Fibroblast of the aortic adventitia (primary cell): ENCODE measurements around the gene TXNL4A. TPM values are rescaled to one million over a fixed set of nuclear protein-coding genes. Genes with fewer than 3 reads are reported as not detected.

Experiments
- DNase-seq: peaks from one replicate; pipeline ENCODE4 v3.0.0-alpha.2; 2010; ENCODE audit warnings: low read depth
- H3K4me3 ChIP-seq: 2 replicates; pipeline ENCODE4 v1.5.1; 2011; ENCODE audit warnings: low read depth, mild to moderate bottlenecking, control low read depth, low read length, moderate library complexity
- total RNA-seq: library from RNA; depleted of rRNA; stranded (reverse); fragments of >200 nt; gene quantifications from 2 replicates; pipeline ENCODE4 v1.2.3, GENCODE V29; 2012; ENCODE audit warnings: low replicate concordance
- TF ChIP-seq, protein P1 (sequence below): IDR thresholded peaks from 2 replicates; pipeline ENCODE4 v1.5.1; 2011; ENCODE audit warnings: mild to moderate bottlenecking, low read length, control low read depth, inconsistent platforms; ENCODE audit not compliant: insufficient read depth

TXNL4A gene
- total RNA-seq, 1 donor = 54.6 TPM

DNA sequence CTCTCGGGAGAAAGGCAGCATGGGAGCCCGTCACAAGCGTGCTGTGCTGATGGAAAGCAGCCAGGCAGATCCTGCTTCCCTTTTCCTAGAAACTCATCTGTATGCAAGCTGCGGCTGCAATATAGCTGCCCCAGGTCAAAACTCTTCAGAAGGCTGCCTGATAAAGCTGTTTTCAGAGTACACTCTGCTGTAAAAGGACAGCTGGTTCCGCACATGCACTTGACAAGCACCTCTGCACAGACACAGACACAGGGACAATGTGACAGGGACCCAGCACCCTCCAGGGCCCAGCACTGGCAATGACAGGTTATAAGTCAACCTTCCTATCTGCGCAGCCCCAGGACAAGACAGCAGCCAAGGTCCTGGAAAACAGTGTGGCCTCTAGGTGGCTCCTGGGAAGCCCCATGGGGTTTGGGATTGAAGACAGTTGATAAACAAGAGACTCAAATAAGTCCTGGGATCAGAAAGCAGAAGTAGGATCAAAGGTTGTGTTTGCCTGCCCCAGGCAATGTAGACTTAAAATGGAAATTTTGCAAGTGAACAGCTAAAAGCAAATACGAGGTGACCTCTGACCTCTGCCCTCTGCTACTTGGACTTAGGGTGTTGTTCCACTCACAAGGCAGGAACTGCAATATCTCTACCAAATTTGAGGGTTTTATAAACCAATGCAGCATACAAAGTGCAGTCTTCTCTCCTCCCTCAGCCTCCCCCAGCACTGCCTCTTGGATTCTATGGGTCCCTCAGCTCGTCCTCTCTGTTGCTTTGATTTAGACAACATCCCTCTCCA lies 53.9 kb downstream of the TXNL4A start:
- DNase-seq = no peak
- TF ChIP-seq, protein P1, sequence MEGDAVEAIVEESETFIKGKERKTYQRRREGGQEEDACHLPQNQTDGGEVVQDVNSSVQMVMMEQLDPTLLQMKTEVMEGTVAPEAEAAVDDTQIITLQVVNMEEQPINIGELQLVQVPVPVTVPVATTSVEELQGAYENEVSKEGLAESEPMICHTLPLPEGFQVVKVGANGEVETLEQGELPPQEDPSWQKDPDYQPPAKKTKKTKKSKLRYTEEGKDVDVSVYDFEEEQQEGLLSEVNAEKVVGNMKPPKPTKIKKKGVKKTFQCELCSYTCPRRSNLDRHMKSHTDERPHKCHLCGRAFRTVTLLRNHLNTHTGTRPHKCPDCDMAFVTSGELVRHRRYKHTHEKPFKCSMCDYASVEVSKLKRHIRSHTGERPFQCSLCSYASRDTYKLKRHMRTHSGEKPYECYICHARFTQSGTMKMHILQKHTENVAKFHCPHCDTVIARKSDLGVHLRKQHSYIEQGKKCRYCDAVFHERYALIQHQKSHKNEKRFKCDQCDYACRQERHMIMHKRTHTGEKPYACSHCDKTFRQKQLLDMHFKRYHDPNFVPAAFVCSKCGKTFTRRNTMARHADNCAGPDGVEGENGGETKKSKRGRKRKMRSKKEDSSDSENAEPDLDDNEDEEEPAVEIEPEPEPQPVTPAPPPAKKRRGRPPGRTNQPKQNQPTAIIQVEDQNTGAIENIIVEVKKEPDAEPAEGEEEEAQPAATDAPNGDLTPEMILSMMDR = no peak
- no peak overlapping the region for H3K4me3 ChIP-seq

DNA sequence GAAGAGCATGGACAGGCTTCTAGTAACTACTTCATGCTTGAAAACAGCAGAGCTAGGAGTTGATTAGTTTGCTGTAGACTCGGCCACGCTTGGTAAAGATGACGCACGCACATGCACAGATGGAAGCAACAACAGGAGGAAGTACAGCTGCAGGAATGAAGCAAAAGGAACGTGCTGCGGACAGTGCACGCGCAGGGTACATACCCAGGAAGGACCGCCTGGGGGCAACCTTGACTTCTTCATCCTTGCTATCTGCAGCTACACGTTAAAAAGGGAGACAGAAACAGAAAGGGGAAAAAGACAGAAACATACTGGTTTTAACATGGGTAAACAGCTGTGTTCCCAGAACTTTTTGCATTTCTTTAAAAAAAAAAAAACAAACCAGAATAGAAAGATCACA lies 54.6 kb downstream of the TXNL4A start:
- H3K4me3 ChIP-seq = no peak overlapping the region
- TF ChIP-seq, protein P1 = no peak
- no peak for DNase-seq

DNA sequence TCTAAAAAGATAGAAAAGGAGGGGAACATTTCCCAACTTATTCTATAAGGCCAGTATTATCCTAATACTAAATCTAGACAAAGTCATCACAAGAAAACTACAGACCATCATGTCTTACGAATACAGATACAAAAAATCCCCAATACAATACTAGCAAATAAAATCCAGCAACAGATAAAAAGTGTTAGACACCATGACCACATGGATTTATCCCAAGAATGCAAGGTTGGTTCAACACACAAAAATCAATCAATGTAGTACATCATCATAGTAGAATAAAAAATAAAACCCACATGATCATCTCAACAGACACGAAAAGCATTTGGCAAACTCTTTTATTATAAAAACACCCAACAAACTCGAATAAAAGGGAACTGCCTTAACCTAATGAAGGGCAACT lies 55.5 kb downstream of the TXNL4A start:
- no peak for DNase-seq
- H3K4me3 ChIP-seq = no peak overlapping the region
- TF ChIP-seq, protein P1 = no peak

DNA sequence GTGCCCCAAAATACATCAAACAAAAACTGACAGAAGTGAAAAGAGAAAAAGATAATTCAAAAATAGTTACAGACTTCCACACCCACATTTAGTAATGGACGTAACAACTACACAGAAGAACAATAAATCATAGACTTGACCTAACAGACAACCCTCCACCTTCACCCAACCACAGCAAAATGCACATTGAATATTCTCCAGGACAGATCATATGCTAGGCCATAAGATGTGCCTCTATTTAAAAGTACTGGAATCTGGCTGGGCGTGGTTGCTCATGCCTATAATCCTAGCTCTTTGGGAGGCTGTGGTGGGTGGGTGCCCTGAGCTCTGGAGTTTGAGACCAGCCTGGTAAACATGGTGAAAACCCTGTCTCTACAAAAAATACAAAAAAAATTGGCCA lies 56.9 kb downstream of the TXNL4A start:
- H3K4me3 ChIP-seq = no peak overlapping the region
- TF ChIP-seq, protein P1 = no peak
- no peak for DNase-seq

DNA sequence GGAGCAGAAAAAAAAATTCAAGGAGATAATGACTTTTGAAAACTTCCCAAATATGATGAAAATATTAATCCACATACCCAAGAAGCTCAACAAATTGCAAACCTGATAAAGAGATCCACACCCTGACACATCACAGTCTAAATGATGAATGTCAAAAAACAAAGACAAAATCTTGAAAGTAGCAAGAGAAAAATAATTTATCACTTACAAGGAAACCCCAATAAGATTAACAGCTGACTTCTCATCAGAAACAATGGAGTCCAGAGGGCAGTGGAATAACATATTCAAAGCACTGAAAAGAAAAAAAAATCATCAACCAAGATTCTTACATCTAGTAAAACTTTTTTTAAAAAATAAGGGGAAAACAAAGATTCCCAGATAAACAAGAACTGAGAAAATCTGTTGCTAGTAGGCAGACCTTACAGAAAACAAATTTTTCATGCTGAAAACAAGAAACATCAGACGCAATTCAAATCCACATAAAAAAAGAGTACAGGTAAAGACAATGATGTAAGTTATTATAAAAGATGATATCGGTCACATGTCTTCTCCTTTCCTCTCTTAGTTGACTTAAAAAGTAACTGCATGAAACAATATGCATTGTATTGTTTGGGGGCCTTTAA lies 58.2 kb downstream of the TXNL4A start:
- DNase-seq = peak; percentile 22
- TF ChIP-seq, protein P1 = no peak
- H3K4me3 ChIP-seq = no peak overlapping the region

DNA sequence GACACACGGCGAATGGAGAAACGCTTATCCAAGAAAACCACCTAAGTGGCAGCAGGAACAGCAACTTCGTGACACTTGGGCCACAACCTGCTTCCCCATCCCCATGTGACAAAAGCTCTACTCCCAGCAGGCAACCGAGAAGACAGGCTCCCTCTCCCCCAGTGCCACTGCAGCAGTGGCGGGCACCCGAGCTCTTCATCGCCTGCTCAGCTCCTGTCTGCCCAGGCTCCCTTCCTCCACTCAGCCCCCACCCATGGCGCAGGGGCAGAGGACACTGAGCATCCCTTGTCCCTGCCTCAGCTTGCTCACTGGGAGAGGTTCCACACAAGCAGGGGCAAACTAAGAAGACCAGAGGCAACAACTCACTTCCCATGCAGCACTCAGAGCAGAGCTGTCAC lies 59.8 kb downstream of the TXNL4A start:
- no peak overlapping the region for H3K4me3 ChIP-seq
- TF ChIP-seq, protein P1 = no peak
- DNase-seq = no peak
